ENCODE results near the gene UBL3. TPM values are rescaled to one million over a fixed set of nuclear protein-coding genes. Genes with fewer than 3 reads are reported as not detected.

Gene UBL3
- total and polyA plus RNA-seq, 2 of the 8 experiments (the other 6 are each of a cell fraction or from before 2014, with no cell fraction given): 5.3 to 16.1 TPM

GRCh38 chr13:29721766-29722165 is 128.7 kb downstream of the UBL3 start (continued):
- no peak for TF ChIP-seq GABPA (IDR thresholded peaks at IDR 0.05; ENCODE audit: borderline replicate concordance, insufficient read depth, low read length)
- no peak for TF ChIP-seq YY1 (IDR thresholded peaks at IDR 0.05; ENCODE audit: low read depth, low read length)
- TF ChIP-seq SP1 (IDR thresholded peaks at IDR 0.05; ENCODE audit: low read depth, low read length): no peak
- TF ChIP-seq, protein P1, sequence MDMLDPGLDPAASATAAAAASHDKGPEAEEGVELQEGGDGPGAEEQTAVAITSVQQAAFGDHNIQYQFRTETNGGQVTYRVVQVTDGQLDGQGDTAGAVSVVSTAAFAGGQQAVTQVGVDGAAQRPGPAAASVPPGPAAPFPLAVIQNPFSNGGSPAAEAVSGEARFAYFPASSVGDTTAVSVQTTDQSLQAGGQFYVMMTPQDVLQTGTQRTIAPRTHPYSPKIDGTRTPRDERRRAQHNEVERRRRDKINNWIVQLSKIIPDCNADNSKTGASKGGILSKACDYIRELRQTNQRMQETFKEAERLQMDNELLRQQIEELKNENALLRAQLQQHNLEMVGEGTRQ (IDR thresholded peaks at IDR 0.05; ENCODE audit: low read length): no peak
- TF ChIP-seq ZNF274 (IDR thresholded peaks at IDR 0.05; ENCODE audit: borderline replicate concordance, extremely low read depth, low read length): no peak
- no peak for TF ChIP-seq FOSL1 (IDR thresholded peaks at IDR 0.05; ENCODE audit: insufficient read depth, low read depth, low read length)
